ENCODE measurements around the gene RIPOR3. TPM values are rescaled to one million over a fixed set of nuclear protein-coding genes. Genes with fewer than 3 reads are reported as not detected.

The RIPOR3 gene
- total and polyA plus RNA-seq, 2 donors from 2014 or later = 10.5 to 14.6 TPM

DNA sequence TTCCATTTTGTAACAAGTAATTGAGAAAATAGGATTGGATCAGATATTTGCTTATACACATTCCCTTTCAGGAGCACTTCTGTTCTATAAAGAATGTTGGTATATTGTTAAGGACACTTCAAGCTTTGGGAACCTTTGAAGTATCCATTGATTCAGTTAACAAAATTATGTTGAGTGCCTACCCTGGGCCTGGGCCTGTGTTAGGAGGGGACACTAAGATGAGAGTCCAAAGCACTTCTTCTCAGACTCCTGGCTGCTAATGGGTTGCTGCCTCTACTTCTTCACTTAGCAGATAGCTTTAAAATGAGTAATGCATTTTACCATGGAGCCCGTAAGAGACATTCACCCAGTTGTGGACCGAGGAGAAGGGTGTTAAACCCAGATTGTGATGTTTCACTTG, 140.8 kb downstream of the RIPOR3 start:
- no peak for TF ChIP-seq CTCF (IDR thresholded peaks at IDR 0.05; ENCODE audit: borderline replicate concordance, extremely low read depth, insufficient read depth)

GRCh38 chr20:50548396-50548795, 142.9 kb downstream of the RIPOR3 start:
- Histone ChIP-seq H3K27me3 (ENCODE audit: control insufficient read depth, insufficient read depth, low read length) (no peaks in the 10 kb centered on the region), H3K4me3 (ENCODE audit: low read length in 3 of 3) (no peak overlapping the region), H3K9me3 (ENCODE audit: control insufficient read depth in 2 of 3, insufficient read depth in 1 of 3, low read length in 3 of 3) (no peaks in the 10 kb centered on the region), H3K27ac (ENCODE audit: low read depth in 2 of 2, low read length in 2 of 2) (no peak overlapping the region), H3K9ac (ENCODE audit: low read length in 3 of 3) (no peak overlapping the region), H3K4me1 (ENCODE audit: control insufficient read depth in 2 of 3, insufficient read depth in 2 of 3, low read depth in 1 of 3, low read length in 3 of 3) (peaks cover 0 to 4% (median 3%) of the 10 kb centered on the region in 3 donors), H3K36me3 (ENCODE audit: control insufficient read depth in 2 of 3, insufficient read depth in 3 of 3, low read length in 3 of 3) (no peaks in the 10 kb centered on the region)
- FAIRE-seq = no peak
- intact Hi-C loops (cut with DNase I) = no loop called here
- no peak for DNase-seq
- no peak for TF ChIP-seq CTCF (IDR thresholded peaks at IDR 0.05; ENCODE audit: borderline replicate concordance, extremely low read depth, insufficient read depth)

More for the DNA sequence above, 140.8 kb downstream of the RIPOR3 start:
- FAIRE-seq = no peak
- no peak for DNase-seq
- H3K27ac ChIP-seq (ENCODE audit: low read depth in 2 of 2, low read length in 2 of 2) = no peak overlapping the region
- H3K9ac ChIP-seq (ENCODE audit: low read length in 3 of 3) = no peak overlapping the region
- no peaks in the 10 kb centered on the region for H3K27me3 ChIP-seq (ENCODE audit: control insufficient read depth, insufficient read depth, low read length)
- intact Hi-C loops (cut with DNase I) = no loop called here
- peaks cover 0 to 4% (median 3%) of the 10 kb centered on the region in 3 donors for H3K4me1 ChIP-seq (ENCODE audit: control insufficient read depth in 2 of 3, insufficient read depth in 2 of 3, low read depth in 1 of 3, low read length in 3 of 3)
- no peaks in the 10 kb centered on the region for H3K9me3 ChIP-seq (ENCODE audit: control insufficient read depth in 2 of 3, insufficient read depth in 1 of 3, low read length in 3 of 3)
- no peak overlapping the region for H3K4me3 ChIP-seq (ENCODE audit: low read length in 3 of 3)
- no peaks in the 10 kb centered on the region for H3K36me3 ChIP-seq (ENCODE audit: control insufficient read depth in 2 of 3, insufficient read depth in 3 of 3, low read length in 3 of 3)

GRCh38 chr20:50547964-50548363, 143.4 kb downstream of the RIPOR3 start:
- Histone ChIP-seq H3K4me3 (ENCODE audit: low read length in 3 of 3) (no peak overlapping the region), H3K27me3 (ENCODE audit: control insufficient read depth, insufficient read depth, low read length) (no peaks in the 10 kb centered on the region), H3K36me3 (ENCODE audit: control insufficient read depth in 2 of 3, insufficient read depth in 3 of 3, low read length in 3 of 3) (no peaks in the 10 kb centered on the region), H3K9ac (ENCODE audit: low read length in 3 of 3) (no peak overlapping the region), H3K4me1 (ENCODE audit: control insufficient read depth in 2 of 3, insufficient read depth in 2 of 3, low read depth in 1 of 3, low read length in 3 of 3) (peaks cover 0 to 4% (median 3%) of the 10 kb centered on the region in 3 donors), H3K27ac (ENCODE audit: low read depth in 2 of 2, low read length in 2 of 2) (no peak overlapping the region), H3K9me3 (ENCODE audit: control insufficient read depth in 2 of 3, insufficient read depth in 1 of 3, low read length in 3 of 3) (no peaks in the 10 kb centered on the region)
- DNase-seq (no peak), FAIRE-seq (no peak)
- intact Hi-C loops (cut with DNase I) = no loop called here
- TF ChIP-seq CTCF (IDR thresholded peaks at IDR 0.05; ENCODE audit: borderline replicate concordance, extremely low read depth, insufficient read depth) = no peak

- no peak for DNase-seq
- Histone ChIP-seq H3K27ac (ENCODE audit: low read depth in 2 of 2, low read length in 2 of 2) (no peak overlapping the region), H3K36me3 (ENCODE audit: control insufficient read depth in 2 of 3, insufficient read depth in 3 of 3, low read length in 3 of 3) (no peaks in the 10 kb centered on the region), H3K27me3 (ENCODE audit: control insufficient read depth, insufficient read depth, low read length) (no peaks in the 10 kb centered on the region), H3K4me3 (ENCODE audit: low read length in 3 of 3) (no peak overlapping the region), H3K4me1 (ENCODE audit: control insufficient read depth in 2 of 3, insufficient read depth in 2 of 3, low read depth in 1 of 3, low read length in 3 of 3) (peaks cover 0 to 11% (median 6%) of the 10 kb centered on the region in 3 donors), H3K9ac (ENCODE audit: low read length in 3 of 3) (no peak overlapping the region), H3K9me3 (ENCODE audit: control insufficient read depth in 2 of 3, insufficient read depth in 1 of 3, low read length in 3 of 3) (no peaks in the 10 kb centered on the region)
- intact Hi-C loops (cut with DNase I) = no loop called here
- no peak for FAIRE-seq
- TF ChIP-seq CTCF (IDR thresholded peaks at IDR 0.05; ENCODE audit: borderline replicate concordance, extremely low read depth, insufficient read depth) = no peak
Measured at GRCh38 chr20:50546729-50547314, 144.5 kb downstream of the RIPOR3 start.

Measured in kidney (tissue), 14 donors.